B cell (primary cell): Measurements from ENCODE around the gene USP30. TPM values are rescaled to one million over a fixed set of nuclear protein-coding genes. Genes with fewer than 3 reads are reported as not detected.

Source experiments
- ATAC-seq: fragments of 200-7000 bp; cut with Tn5 transposase; one replicate; pipeline ENCODE4 v1.10.0; 2021; ENCODE audit warnings: low read depth, mild to moderate bottlenecking, moderate number of reproducible peaks, moderate library complexity
- CTCF ChIA-PET: fragments of 350-600 bp; sonication (Branson Sonifier 250); formaldehyde crosslinking; loops from one replicate; lab custom pipeline; 2021; ENCODE audit warnings: antibody characterized with exemption, inconsistent platforms; lab: Charles Lee
- POLR2A ChIA-PET: fragments of 350-600 bp; sonication (Branson Sonifier 250); formaldehyde crosslinking; loops from one replicate; lab custom pipeline; 2021; ENCODE audit warnings: antibody characterized with exemption; lab: Charles Lee
- DNase-seq: peaks from one replicate; pipeline ENCODE4 v3.0.0; 2013
- H2AFZ ChIP-seq: 2 replicates; pipeline ENCODE4 v1.6.1; 2012; ENCODE audit warnings: mild to moderate bottlenecking, low read depth, low read length; ENCODE audit not compliant: insufficient read depth, poor library complexity, severe bottlenecking
- H3K27ac ChIP-seq, 2 donors: 1 replicate in 1 of 2; 2 replicates in 1 of 2; pipeline ENCODE4 v1.5.1; 2012 to 2013; ENCODE audit warnings: low read length in 2 of 2, mild to moderate bottlenecking in 2 of 2, moderate library complexity in 1 of 2
- H3K27me3 ChIP-seq, 4 experiments: fragments of 200-600 bp in 1 of 4; sonication (generic) in 1 of 4; replicated peaks in 1 of 4; 1 replicate in 2 of 4; 2 replicates in 2 of 4; pipeline versions ENCODE4 v1.6.1 to v1.7.0; 2013 to 2016; ENCODE audit warnings: low read length in 3 of 4, mild to moderate bottlenecking in 2 of 4, mixed read lengths in 1 of 4, moderate library complexity in 1 of 4; ENCODE audit not compliant: insufficient read depth in 4 of 4, control insufficient read depth in 3 of 4; ENCODE audit errors: control extremely low read depth in 1 of 4
- H3K36me3 ChIP-seq, 2 experiments: replicated peaks in 1 of 2; 1 replicate in 1 of 2; 2 replicates in 1 of 2; pipeline versions ENCODE4 v1.6.1 to v1.7.1; 2013; ENCODE audit warnings: low read length in 1 of 2; ENCODE audit not compliant: insufficient read depth in 2 of 2, control insufficient read depth in 1 of 2; ENCODE audit errors: control extremely low read depth in 1 of 2, extremely low read depth in 1 of 2
- H3K4me1 ChIP-seq, 2 donors: fragments of 200-600 bp in 1 of 2; sonication (generic) in 1 of 2; 1 replicate in 1 of 2; 2 replicates in 1 of 2; pipeline versions ENCODE4 v1.5.1 to v1.6.1; 2013 to 2017; ENCODE audit warnings: low read length in 2 of 2; ENCODE audit not compliant: control insufficient read depth in 2 of 2, insufficient read depth in 2 of 2
- H3K4me2 ChIP-seq: replicated peaks from 2 replicates; pipeline ENCODE3; 2012; ENCODE audit warnings: mild to moderate bottlenecking, low read depth, low read length; ENCODE audit not compliant: poor library complexity, severe bottlenecking
- H3K4me3 ChIP-seq, 5 experiments: fragments of 200-600 bp in 1 of 5; sonication (generic) in 1 of 5; 1 replicate in 3 of 5; 2 replicates in 2 of 5; pipeline versions ENCODE4 v1.5.1 to v1.7.0; 2011 to 2016; ENCODE audit warnings: low read length in 4 of 5, mild to moderate bottlenecking in 4 of 5, low read depth in 2 of 5, control low read depth in 1 of 5, moderate library complexity in 1 of 5; ENCODE audit not compliant: insufficient read depth in 1 of 5; ENCODE audit errors: control extremely low read depth in 1 of 5, extremely low read depth in 1 of 5
- H3K79me2 ChIP-seq: fragments of 200-600 bp; sonication (generic); one replicate; pipeline ENCODE4 v1.6.0; 2016; ENCODE audit warnings: low read length; ENCODE audit not compliant: control insufficient read depth, insufficient read depth
- H3K9ac ChIP-seq: fragments of 200-600 bp; sonication (generic); 2 replicates; pipeline ENCODE4 v1.6.1; 2017; ENCODE audit warnings: mild to moderate bottlenecking, low read length, moderate library complexity
- H3K9me3 ChIP-seq, 3 donors: one replicate each; pipeline versions ENCODE4 v1.6.1 to v1.7.1; 2013; ENCODE audit warnings: low read length in 2 of 3; ENCODE audit not compliant: control insufficient read depth in 2 of 3, insufficient read depth in 1 of 3; ENCODE audit errors: control extremely low read depth in 1 of 3
- H4K20me1 ChIP-seq: 2 replicates; pipeline ENCODE4 v1.6.0; 2012; ENCODE audit warnings: mild to moderate bottlenecking, low read length; ENCODE audit not compliant: insufficient read depth, control insufficient read depth, poor library complexity, severe bottlenecking
- H3K27ac Mint-ChIP-seq: one replicate; pipeline ENCODE4 v1.8.0; 2021; ENCODE audit warnings: mixed read lengths
- H3K27me3 Mint-ChIP-seq: one replicate; pipeline ENCODE4 v1.8.0; 2021; ENCODE audit warnings: mixed read lengths
- H3K4me1 Mint-ChIP-seq: one replicate; pipeline ENCODE4 v1.8.0; 2021; ENCODE audit warnings: mixed read lengths
- H3K4me3 Mint-ChIP-seq: one replicate; pipeline ENCODE4 v1.8.0; 2021; ENCODE audit warnings: mixed read lengths
- H3K9me3 Mint-ChIP-seq: one replicate; pipeline ENCODE4 v1.8.0; 2022; ENCODE audit warnings: mixed read lengths; ENCODE audit not compliant: insufficient read depth
- CTCF ChIP-seq: fragments of 200-600 bp; IDR thresholded peaks from one replicate; pipeline ENCODE4 v1.8.0; 2022; ENCODE audit warnings: antibody characterized with exemption, mild to moderate bottlenecking
- EZH2 ChIP-seq: IDR thresholded peaks from 2 replicates; pipeline ENCODE4 v1.6.1; 2012; ENCODE audit warnings: borderline replicate concordance, low read depth, mild to moderate bottlenecking, moderate library complexity, low read length; ENCODE audit not compliant: insufficient read depth, poor library complexity, severe bottlenecking
- WGBS: methylation state at CpG from one replicate; pipeline ENCODE4 v1.1.5; 2013; ENCODE audit warnings: missing lambda C conversion rate; ENCODE audit not compliant: insufficient coverage; 5-methylcytosine and 5-hydroxymethylcytosine counted together
- intact Hi-C: fragments of 100-400 bp; cut with micrococcal nuclease; formaldehyde crosslinking; loops from one replicate; pipeline ENCODE4 v1.10.0; 2022
- polyA plus RNA-seq: library from polyadenylated mRNA; depleted of rRNA; stranded (reverse); fragments of >200 nt; gene quantifications from 2 replicates; pipeline ENCODE4 v1.2.3, GENCODE V29; 2012
- total RNA-seq, 2 donors: library from RNA; stranded (reverse); fragments of 120-200 nt in 1 of 2; gene quantifications; 1 replicate in 1 of 2; 2 replicates in 1 of 2; pipeline versions ENCODE4 v1.2.3 to v1.2.4, GENCODE V29; 2013 to 2022

USP30 gene
- total and polyA plus RNA-seq, 2 donors (not counting 1 experiment from before 2014, with no cell fraction given) = 7.2 to 32.5 TPM

DNA sequence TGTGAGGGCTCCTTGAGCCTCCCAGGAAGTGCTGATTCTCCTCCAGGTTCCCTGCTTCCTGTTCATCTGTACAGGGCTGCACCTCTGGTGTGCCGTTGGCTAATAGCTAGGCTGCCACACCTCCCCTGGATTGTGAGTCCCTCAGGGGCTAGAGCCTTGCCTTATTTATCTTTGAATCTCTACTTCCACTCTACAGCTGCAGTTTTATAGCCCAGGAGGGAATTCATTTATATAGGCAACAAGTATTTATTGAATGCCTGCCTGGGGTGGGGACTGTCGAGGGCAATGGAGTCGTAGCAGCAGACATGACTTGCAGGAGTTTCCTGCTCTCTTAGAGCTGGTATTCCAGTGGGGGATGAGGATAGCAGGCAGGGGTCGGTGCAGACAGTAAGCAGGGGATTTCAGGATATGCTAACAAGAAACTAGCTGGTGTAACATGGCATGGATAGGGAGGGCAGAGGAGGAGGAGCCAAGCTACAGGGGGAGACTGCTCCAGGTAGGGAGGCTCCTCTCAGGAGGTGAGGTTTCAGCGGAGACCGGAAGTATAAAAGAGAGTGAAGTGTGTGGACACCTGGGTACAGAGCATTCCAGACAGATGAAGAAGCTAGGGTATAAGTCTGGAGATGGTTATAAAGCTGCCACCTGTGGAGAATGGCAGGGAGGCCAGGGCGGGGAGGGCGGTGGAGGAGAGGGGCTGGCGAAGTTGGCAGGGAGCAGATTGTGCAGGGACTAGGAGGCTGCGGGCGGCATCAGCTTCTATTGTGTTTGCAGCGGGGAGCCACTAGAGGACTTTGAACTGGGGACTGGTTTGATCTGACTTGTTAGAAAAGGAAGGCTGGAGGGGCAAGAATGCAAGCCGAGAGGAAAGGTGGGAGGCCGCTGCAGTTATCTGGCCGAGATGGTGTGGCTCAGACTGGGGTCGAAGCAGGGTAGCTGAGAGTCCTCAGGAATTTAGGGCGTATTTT is 17.2 kb downstream of the USP30 start:
- Mint-ChIP-seq H3K27me3 (no peaks in the 10 kb centered on the region), H3K9me3 (no peaks in the 10 kb centered on the region), H3K4me3 (no peak overlapping the region), H3K4me1 (no peaks in the 10 kb centered on the region), H3K27ac (no peak overlapping the region)
- POLR2A ChIA-PET = no interaction called here
- ATAC-seq (no peak), DNase-seq (no peak)
- Histone ChIP-seq H3K27me3 (no peaks in the 10 kb centered on the region), H3K4me3 (no peak overlapping the region), H3K79me2 (no peaks in the 10 kb centered on the region), H4K20me1 (no peaks in the 10 kb centered on the region), H2AFZ (no peak overlapping the region), H3K4me1 (no peaks in the 10 kb centered on the region), H3K9me3 (no peaks in the 10 kb centered on the region), H3K4me2 (no peak overlapping the region), H3K27ac (no peak overlapping the region), H3K9ac (no peak overlapping the region), H3K36me3 (peaks cover 4 to 42% of the 10 kb centered on the region in 2 experiments)
- TF ChIP-seq CTCF (no peak), EZH2 (no peak)
- intact Hi-C loops = no loop called here
- 97% methylated on average over 17 of the region's 17 CpGs for WGBS
- CTCF ChIA-PET = interaction anchor here (1.0 to 1.4 kb wide), 2 partner anchors 43 to 119 kb away, joined by 3 to 4 read pairs; no protein-coding TSS in a partner anchor

DNA sequence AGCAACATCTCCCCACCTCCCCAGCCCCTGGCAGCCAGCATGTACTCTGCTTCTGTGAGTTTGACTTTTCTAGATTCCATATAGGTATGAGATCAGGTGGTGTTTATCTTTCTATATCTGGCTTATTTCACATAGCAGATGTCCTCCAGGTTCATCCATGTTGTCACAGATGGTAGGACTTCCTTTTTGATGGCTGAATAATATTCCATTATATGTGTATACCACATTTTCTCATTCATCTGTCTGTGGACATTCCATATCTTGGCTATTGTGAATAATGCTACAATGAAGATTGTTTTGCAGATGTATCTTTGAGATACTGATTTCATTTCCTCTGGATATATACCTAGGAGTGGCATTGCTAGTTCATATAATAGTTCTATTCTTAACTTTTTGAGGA is 22.5 kb downstream of the USP30 start:
- no peak overlapping the region for H3K27ac ChIP-seq
- no peak for ATAC-seq
- no peaks in the 10 kb centered on the region for H4K20me1 ChIP-seq
- no peak overlapping the region for H2AFZ ChIP-seq
- DNase-seq = no peak
- no peaks in the 10 kb centered on the region for H3K4me1 Mint-ChIP-seq
- peaks cover 4 to 28% of the 10 kb centered on the region in 2 experiments for H3K36me3 ChIP-seq
- no peak overlapping the region for H3K9ac ChIP-seq
- POLR2A ChIA-PET = no interaction called here
- no peak overlapping the region for H3K4me3 ChIP-seq
- H3K4me3 Mint-ChIP-seq = no peak overlapping the region
- intact Hi-C loops = no loop called here
- peaks cover 0 to 6% (median 1%) of the 10 kb centered on the region in 3 donors for H3K9me3 ChIP-seq
- H3K9me3 Mint-ChIP-seq = peaks cover 13% of the 10 kb centered on the region
- H3K79me2 ChIP-seq = no peaks in the 10 kb centered on the region
- no peak overlapping the region for H3K4me2 ChIP-seq
- no peaks in the 10 kb centered on the region for H3K27me3 Mint-ChIP-seq
- no peak overlapping the region for H3K27ac Mint-ChIP-seq
- H3K27me3 ChIP-seq = no peaks in the 10 kb centered on the region
- no peaks in the 10 kb centered on the region for H3K4me1 ChIP-seq
- no peak for TF ChIP-seq CTCF
- no peak for TF ChIP-seq EZH2
- CTCF ChIA-PET = no interaction called here
